Kidney (tissue), 14 donors: ENCODE results near the gene EIF4G3. TPM values are rescaled to one million over a fixed set of nuclear protein-coding genes. Genes with fewer than 3 reads are reported as not detected.

Experiments used
- DNase-seq, 5 donors: peaks; one replicate each; pipeline ENCODE4 v3.0.0-alpha.2; 2013 to 2020
- FAIRE-seq: peaks from 2 replicates; lab custom pipeline; 2012; peaks lifted over from hg19 to GRCh38; lab: Jason Lieb, UNC
- H3K27ac ChIP-seq, 2 donors: one replicate each; pipeline ENCODE4 v1.7.0; 2013; ENCODE audit warnings: low read depth in 2 of 2, low read length in 2 of 2, inconsistent platforms in 1 of 2
- H3K27me3 ChIP-seq: one replicate; pipeline ENCODE4 v1.7.1; 2013; ENCODE audit warnings: low read length, inconsistent platforms; ENCODE audit not compliant: control insufficient read depth, insufficient read depth
- H3K36me3 ChIP-seq, 3 donors: one replicate each; pipeline versions ENCODE4 v1.7.0 to v1.7.1; 2013; ENCODE audit warnings: low read length in 3 of 3, control low read depth in 1 of 3, inconsistent platforms in 1 of 3; ENCODE audit not compliant: insufficient read depth in 3 of 3, control insufficient read depth in 2 of 3
- H3K4me1 ChIP-seq, 3 donors: one replicate each; pipeline versions ENCODE4 v1.7.0 to v1.7.1; 2013; ENCODE audit warnings: low read length in 3 of 3, inconsistent platforms in 1 of 3, low read depth in 1 of 3; ENCODE audit not compliant: control insufficient read depth in 2 of 3, insufficient read depth in 2 of 3
- H3K4me3 ChIP-seq, 3 donors: one replicate each; pipeline versions ENCODE4 v1.7.0 to v1.8.1; 2013; ENCODE audit warnings: low read length in 3 of 3, control low read depth in 1 of 3, inconsistent platforms in 1 of 3
- H3K9ac ChIP-seq, 3 donors: one replicate each; pipeline versions ENCODE4 v1.7.0 to v1.7.1; 2013; ENCODE audit warnings: low read length in 3 of 3, control low read depth in 1 of 3, inconsistent platforms in 1 of 3
- H3K9me3 ChIP-seq, 3 donors: one replicate each; pipeline versions ENCODE4 v1.7.0 to v1.7.1; 2013; ENCODE audit warnings: low read length in 3 of 3, control low read depth in 1 of 3, inconsistent platforms in 1 of 3; ENCODE audit not compliant: control insufficient read depth in 2 of 3, insufficient read depth in 1 of 3
- CTCF ChIP-seq: IDR thresholded peaks from 3 replicates; pipeline ENCODE4 v1.5.1; 2012; ENCODE audit warnings: mild to moderate bottlenecking, moderate library complexity, borderline replicate concordance; ENCODE audit not compliant: insufficient read depth; ENCODE audit errors: extremely low read depth
- intact Hi-C: fragments of 100-400 bp; cut with DNase I; formaldehyde crosslinking; loops from one replicate; pipeline ENCODE4 v1.11.1; 2022
- polyA plus RNA-seq: library from polyadenylated mRNA; stranded (reverse); fragments of 350-450 nt; fragmentation: Illumina TruSeq; extraction: RNeasy Lipid Tissue Mini Kit (QIAGEN cat#74804); gene quantifications from one replicate; pipeline ENCODE4 v1.2.3, GENCODE V29; 2014; ENCODE audit warnings: low read depth, low replicate concordance; ENCODE audit not compliant: insufficient read depth
- total RNA-seq: library from RNA; stranded (reverse); fragmentation: NEBNext Ultra II Directional; extraction: Animal tissue kit (Norgen Biotek cat#: 25700); gene quantifications from one replicate; pipeline ENCODE4 v1.2.1, GENCODE V29; 2021
- donor health status: control.
- donor health status: control.
- donor health status: control.
- donor health status: control.
- donor health status: control.
- donor health status: DM: yes; HTN: yes; CAD: no.
- donor health status: Normal renal cell carcinoma (clear cell type).

EIF4G3 gene
- total and polyA plus RNA-seq, 2 donors from 2014 or later, result 14.8 to 61.6 TPM

GRCh38 chr1:21090463-21090862 is 86.2 kb downstream of the EIF4G3 start:
- DNase-seq, result no peak
- no peak overlapping the region for H3K9ac ChIP-seq
- no peak for TF ChIP-seq CTCF
- H3K4me3 ChIP-seq, result no peak overlapping the region
- peaks cover 0 to 3% (median 0%) of the 10 kb centered on the region in 3 donors for H3K36me3 ChIP-seq
- intact Hi-C loops, result no loop called here
- H3K4me1 ChIP-seq, result no peaks in the 10 kb centered on the region
- no peak for FAIRE-seq
- H3K27ac ChIP-seq, result no peak overlapping the region
- H3K9me3 ChIP-seq, result no peaks in the 10 kb centered on the region
- no peaks in the 10 kb centered on the region for H3K27me3 ChIP-seq

- Histone ChIP-seq H3K36me3 (peaks cover 0 to 3% (median 0%) of the 10 kb centered on the region in 3 donors), H3K9ac (no peak overlapping the region), H3K9me3 (no peaks in the 10 kb centered on the region), H3K27me3 (no peaks in the 10 kb centered on the region), H3K4me1 (no peaks in the 10 kb centered on the region), H3K4me3 (no peak overlapping the region), H3K27ac (no peak overlapping the region)
- FAIRE-seq (no peak), DNase-seq (no peak)
- no peak for TF ChIP-seq CTCF
- intact Hi-C loops, result no loop called here
Measured at GRCh38 chr1:21089731-21090130, 87.0 kb downstream of the EIF4G3 start.

- Histone ChIP-seq H3K4me3 (no peak overlapping the region), H3K27me3 (no peaks in the 10 kb centered on the region), H3K36me3 (peaks cover 0 to 3% (median 0%) of the 10 kb centered on the region in 3 donors), H3K9me3 (no peaks in the 10 kb centered on the region), H3K9ac (no peak overlapping the region), H3K27ac (no peak overlapping the region), H3K4me1 (no peaks in the 10 kb centered on the region)
- FAIRE-seq (no peak), DNase-seq (no peak)
- intact Hi-C loops, result no loop called here
- no peak for TF ChIP-seq CTCF
Measured at GRCh38 chr1:21089299-21089698, 87.4 kb downstream of the EIF4G3 start.
